Neuronal stem cell (in vitro differentiated cells): Measurements from ENCODE around the gene VWA1.

ENCODE experiments used
- DNase-seq: peaks from one replicate; pipeline ENCODE4 v3.0.0-alpha.2; 2013; ENCODE audit warnings: low spot score
- H2AFZ ChIP-seq: one replicate; pipeline ENCODE4 v1.6.1; 2013; ENCODE audit warnings: mild to moderate bottlenecking, low read length, inconsistent platforms
- H2AK5ac ChIP-seq: 2 replicates; pipeline ENCODE4 v1.6.1; 2013; ENCODE audit warnings: low read depth, mild to moderate bottlenecking, inconsistent platforms, low read length, moderate library complexity, mixed read lengths
- H2BK120ac ChIP-seq: 2 replicates; pipeline ENCODE4 v1.6.1; 2013; ENCODE audit warnings: low read depth, mild to moderate bottlenecking, inconsistent platforms, low read length, moderate library complexity, mixed read lengths
- H2BK12ac ChIP-seq: one replicate; pipeline ENCODE4 v1.6.1; 2013; ENCODE audit warnings: low read length, inconsistent platforms
- H2BK15ac ChIP-seq: 2 replicates; pipeline ENCODE4 v1.6.1; 2013; ENCODE audit warnings: mild to moderate bottlenecking, low read length, inconsistent platforms, mixed read lengths
- H2BK5ac ChIP-seq: one replicate; pipeline ENCODE4 v1.6.1; 2013; ENCODE audit warnings: inconsistent platforms, mild to moderate bottlenecking, low read length, moderate library complexity
- H3K14ac ChIP-seq: one replicate; pipeline ENCODE4 v1.6.1; 2013; ENCODE audit warnings: low read length, inconsistent platforms
- H3K18ac ChIP-seq: 2 replicates; pipeline ENCODE4 v1.6.1; 2013; ENCODE audit warnings: low read length, inconsistent platforms
- H3K23ac ChIP-seq: 2 replicates; pipeline ENCODE4 v1.6.1; 2013; ENCODE audit warnings: low read depth, mild to moderate bottlenecking, mixed read lengths, low read length, inconsistent platforms; ENCODE audit not compliant: poor library complexity
- H3K27ac ChIP-seq: replicated peaks from 3 replicates; pipeline ENCODE4 v1.5.1; 2013; ENCODE audit warnings: low read length, inconsistent platforms
- H3K27me3 ChIP-seq, 3 experiments: 2 replicates each; pipeline ENCODE4 v1.6.1; 2013; ENCODE audit warnings: low read length in 3 of 3, mild to moderate bottlenecking in 2 of 3, inconsistent platforms in 1 of 3, low read depth in 1 of 3, mixed read lengths in 1 of 3, moderate library complexity in 1 of 3; ENCODE audit not compliant: control insufficient read depth in 3 of 3, insufficient read depth in 3 of 3
- H3K36me3 ChIP-seq, 2 donors: replicated peaks in 1 of 2; 2 replicates each; pipeline ENCODE4 v1.6.1; 2013; ENCODE audit warnings: low read length in 2 of 2; ENCODE audit not compliant: control insufficient read depth in 2 of 2, insufficient read depth in 2 of 2
- H3K4ac ChIP-seq: 2 replicates; pipeline ENCODE4 v1.6.1; 2013; ENCODE audit warnings: inconsistent platforms, mild to moderate bottlenecking, low read length, moderate library complexity
- H3K4me1 ChIP-seq, 2 donors: 1 replicate in 1 of 2; 2 replicates in 1 of 2; pipeline ENCODE4 v1.6.1; 2013; ENCODE audit warnings: low read length in 2 of 2, low read depth in 1 of 2; ENCODE audit not compliant: control insufficient read depth in 2 of 2, insufficient read depth in 1 of 2
- H3K4me2 ChIP-seq: one replicate; pipeline ENCODE4 v1.6.1; 2013; ENCODE audit warnings: mild to moderate bottlenecking, low read length, inconsistent platforms; ENCODE audit not compliant: insufficient read depth, poor library complexity, severe bottlenecking
- H3K4me3 ChIP-seq, 2 donors: 2 replicates each; pipeline ENCODE4 v1.5.1; 2013; ENCODE audit warnings: low read length in 2 of 2, mild to moderate bottlenecking in 2 of 2, inconsistent platforms in 1 of 2, moderate library complexity in 1 of 2
- H3K79me1 ChIP-seq: one replicate; pipeline ENCODE4 v1.6.1; 2013; ENCODE audit warnings: low read depth, mild to moderate bottlenecking, inconsistent platforms, low read length, moderate library complexity
- H3K9ac ChIP-seq: one replicate; pipeline ENCODE4 v1.6.1; 2013; ENCODE audit warnings: mild to moderate bottlenecking, low read depth, low read length, inconsistent platforms; ENCODE audit not compliant: poor library complexity
- H3K9me3 ChIP-seq, 2 donors: replicated peaks in 1 of 2; 2 replicates each; pipeline versions ENCODE3 to v1.6.1; 2013; ENCODE audit warnings: low read length in 2 of 2, mild to moderate bottlenecking in 2 of 2, inconsistent platforms in 1 of 2, low read depth in 1 of 2, mixed read lengths in 1 of 2, moderate library complexity in 1 of 2; ENCODE audit not compliant: control insufficient read depth in 2 of 2, insufficient read depth in 1 of 2
- H4K8ac ChIP-seq: one replicate; pipeline ENCODE4 v1.6.1; 2013; ENCODE audit warnings: low read depth, mild to moderate bottlenecking, inconsistent platforms, low read length, moderate library complexity
- H4K91ac ChIP-seq: one replicate; pipeline ENCODE4 v1.6.1; 2013; ENCODE audit warnings: low read length, low read depth, mild to moderate bottlenecking, inconsistent platforms; ENCODE audit not compliant: poor library complexity
- WGBS, 2 donors: extraction: QIAGEN DNeasy Blood & Tissue Kit; methylation state at CpG; one replicate each; pipeline ENCODE4 v1.1.7; 2013; ENCODE audit warnings: missing lambda C conversion rate in 2 of 2, mixed read lengths in 1 of 2; ENCODE audit not compliant: insufficient read length in 2 of 2, insufficient replicate concordance in 1 of 2; ENCODE audit errors: extremely low coverage in 2 of 2; 5-methylcytosine and 5-hydroxymethylcytosine counted together

Gene VWA1

GRCh38 chr1:1400576-1401456 is 34.7 kb upstream of the VWA1 start:
- Histone ChIP-seq H3K27me3 (no peaks in the 10 kb centered on the region), H2BK5ac (no peak overlapping the region), H3K36me3 (peaks cover 51 to 78% of the 10 kb centered on the region in 2 donors), H3K9me3 (no peaks in the 10 kb centered on the region), H2AFZ (no peak overlapping the region), H3K27ac (no peak overlapping the region), H3K9ac (peak overlapping the region; percentile 100), H3K23ac (peak overlapping the region; percentile 98), H3K4me1 (peaks cover 11 to 14% of the 10 kb centered on the region in 2 donors), H2BK15ac (no peak overlapping the region), H2BK120ac (no peak overlapping the region), H3K18ac (no peak overlapping the region), H3K4me2 (peak overlapping the region; percentile 91), H2BK12ac (no peak overlapping the region), H3K4me3 (peak overlapping the region; percentile 15 to 84), H2AK5ac (no peak overlapping the region), H4K8ac (no peak overlapping the region), H3K14ac (no peak overlapping the region), H3K4ac (no peak overlapping the region), H3K79me1 (peaks cover 28% of the 10 kb centered on the region), H4K91ac (no peak overlapping the region)
- no CpG with 5 or more reads among the region's 22 CpGs for WGBS, 2 donors
- DNase-seq: no peak

- Histone ChIP-seq H3K79me1 (peaks cover 31% of the 10 kb centered on the region), H2BK5ac (no peak overlapping the region), H4K91ac (no peak overlapping the region), H3K4me1 (peaks cover 17 to 18% of the 10 kb centered on the region in 2 donors), H3K9me3 (no peaks in the 10 kb centered on the region), H2BK15ac (no peak overlapping the region), H2AFZ (no peak overlapping the region), H3K4ac (no peak overlapping the region), H3K27me3 (no peaks in the 10 kb centered on the region), H3K4me3 (no peak overlapping the region), H2BK120ac (no peak overlapping the region), H3K18ac (no peak overlapping the region), H3K14ac (no peak overlapping the region), H3K27ac (no peak overlapping the region), H2AK5ac (no peak overlapping the region), H3K4me2 (no peak overlapping the region), H3K36me3 (peaks cover 55 to 79% of the 10 kb centered on the region in 2 donors), H3K23ac (peak overlapping the region; percentile 87), H3K9ac (no peak overlapping the region), H4K8ac (no peak overlapping the region), H2BK12ac (no peak overlapping the region)
- WGBS, 2 donors: no CpG with 5 or more reads among the region's 7 CpGs
- DNase-seq: no peak
Measured at GRCh38 chr1:1401457-1402010, 34.0 kb upstream of the VWA1 start.

GRCh38 chr1:1402072-1402900 is 33.2 kb upstream of the VWA1 start:
- Histone ChIP-seq H3K4me3 (no peak overlapping the region), H3K79me1 (peaks cover 35% of the 10 kb centered on the region), H3K9me3 (no peaks in the 10 kb centered on the region), H3K18ac (no peak overlapping the region), H4K91ac (no peak overlapping the region), H3K4ac (no peak overlapping the region), H2BK12ac (no peak overlapping the region), H4K8ac (no peak overlapping the region), H3K27ac (no peak overlapping the region), H3K23ac (no peak overlapping the region), H2AFZ (no peak overlapping the region), H2BK15ac (no peak overlapping the region), H2BK5ac (no peak overlapping the region), H3K36me3 (peaks cover 51 to 72% of the 10 kb centered on the region in 2 donors), H3K9ac (no peak overlapping the region), H2AK5ac (no peak overlapping the region), H3K27me3 (no peaks in the 10 kb centered on the region), H3K4me2 (no peak overlapping the region), H3K14ac (no peak overlapping the region), H3K4me1 (peaks cover 17 to 20% of the 10 kb centered on the region in 2 donors), H2BK120ac (peak overlapping the region; percentile 26)
- no peak for DNase-seq
- WGBS, 2 donors: no CpG with 5 or more reads among the region's 20 CpGs
